ENCODE data around the gene UPF2. TPM values are rescaled to one million over a fixed set of nuclear protein-coding genes. Genes with fewer than 3 reads are reported as not detected.

UPF2 gene
- total and polyA plus RNA-seq, 2 of the 13 experiments (the other 11 are each of a cell fraction or from before 2014, with no cell fraction given), result 6.2 to 14.5 TPM

GRCh38 chr10:12025591-12025990 lies 17.0 kb downstream of the UPF2 start:
- TF ChIP-seq ZHX1 (CRISPR knock-in tag; IDR thresholded peaks at IDR 0.05; ENCODE audit: low read depth) (no peak), ZNF451 (CRISPR knock-in tag; IDR thresholded peaks at IDR 0.05) (no peak), ZNF136 (CRISPR knock-in tag; IDR thresholded peaks at IDR 0.05; ENCODE audit: low read depth) (no peak), NCOA1 (CRISPR knock-in tag; IDR thresholded peaks at IDR 0.05) (no peak), NR2F1 (CRISPR knock-in tag; IDR thresholded peaks at IDR 0.05) (no peak), GATAD1 (CRISPR knock-in tag; IDR thresholded peaks at IDR 0.05) (no peak), PAWR (CRISPR knock-in tag; IDR thresholded peaks at IDR 0.05; ENCODE audit: borderline replicate concordance) (no peak), HNRNPLL (IDR thresholded peaks at IDR 0.05; ENCODE audit: low read depth, low read length, poor library complexity, severe bottlenecking) (no peak), ZNF546 (CRISPR knock-in tag; conservative IDR thresholded peaks at IDR 0.05) (no peak), FOXA1 (IDR thresholded peaks at IDR 0.05) (no peak), FOXA1 (CRISPR knock-in tag; IDR thresholded peaks at IDR 0.05) (no peak), ZNF704 (CRISPR knock-in tag; IDR thresholded peaks at IDR 0.05; ENCODE audit: borderline replicate concordance) (no peak), JDP2 (CRISPR knock-in tag; IDR thresholded peaks at IDR 0.05; ENCODE audit: borderline replicate concordance) (no peak), THAP9 (CRISPR knock-in tag; IDR thresholded peaks at IDR 0.05; ENCODE audit: borderline replicate concordance) (no peak), GPBP1L1 (CRISPR knock-in tag; IDR thresholded peaks at IDR 0.05) (no peak), TFE3 (CRISPR knock-in tag; IDR thresholded peaks at IDR 0.05) (no peak)
- H3K27me3 ChIP-seq (ENCODE audit: control insufficient read depth in 1 of 2, insufficient read depth in 2 of 2, low read length in 2 of 2), result no peaks in the 10 kb centered on the region

More at GRCh38 chr10:12025591-12025990, 17.0 kb downstream of the UPF2 start:
- 97% methylated on average over 5 of the region's 5 CpGs for WGBS (ENCODE audit: low lambda C conversion rate)
- BruUV-seq (replicated peaks), result no TSS peak
- Histone ChIP-seq H3K9ac (ENCODE audit: insufficient read depth, low read depth, low read length) (no peak overlapping the region), H3K4me1 (ENCODE audit: insufficient read depth, low read length) (peaks cover 21% of the 10 kb centered on the region), H4K20me1 (ENCODE audit: insufficient read depth, low read length) (no peaks in the 10 kb centered on the region), H3K9me3 (ENCODE audit: low read length) (no peaks in the 10 kb centered on the region), H3K36me3 (replicated peaks in 1 of 2; ENCODE audit: control insufficient read depth in 1 of 2, insufficient read depth in 2 of 2, low read length in 2 of 2) (peaks cover 3 to 24% of the 10 kb centered on the region in 2 experiments; a peak in 4 of 5 replicates), H3K27ac (ENCODE audit: extremely low read length, insufficient read depth, low read length) (no peak overlapping the region), H3K4me3 (replicated peaks in 1 of 3; ENCODE audit: insufficient read depth in 1 of 3, low read depth in 2 of 3, low read length in 3 of 3) (no peak overlapping the region), H2AFZ (ENCODE audit: low read length) (no peak overlapping the region), H3K4me2 (ENCODE audit: low read depth, low read length) (no peak overlapping the region), H3K79me2 (ENCODE audit: insufficient read depth, low read length) (peaks cover 22% of the 10 kb centered on the region)
- ChIA-PET POLR2A (no interaction called here), CTCF (ENCODE audit: low intra/inter-chr PET ratio, low total read pairs) (no interaction called here)
- FAIRE-seq (no peak), ATAC-seq (no peak), DNase-seq (ENCODE audit: low spot score) (no peak)
- intact Hi-C loops (cut with micrococcal nuclease; ENCODE audit: unreplicated experiment), result no loop called here
- in situ Hi-C loops (cut with HindIII; ENCODE audit: extremely low pct_ligation_motif_present, low pct_unique_long_range_greater_than_20kb), result no loop called here
